Measurements from ENCODE around the gene FOXI2.

DNA sequence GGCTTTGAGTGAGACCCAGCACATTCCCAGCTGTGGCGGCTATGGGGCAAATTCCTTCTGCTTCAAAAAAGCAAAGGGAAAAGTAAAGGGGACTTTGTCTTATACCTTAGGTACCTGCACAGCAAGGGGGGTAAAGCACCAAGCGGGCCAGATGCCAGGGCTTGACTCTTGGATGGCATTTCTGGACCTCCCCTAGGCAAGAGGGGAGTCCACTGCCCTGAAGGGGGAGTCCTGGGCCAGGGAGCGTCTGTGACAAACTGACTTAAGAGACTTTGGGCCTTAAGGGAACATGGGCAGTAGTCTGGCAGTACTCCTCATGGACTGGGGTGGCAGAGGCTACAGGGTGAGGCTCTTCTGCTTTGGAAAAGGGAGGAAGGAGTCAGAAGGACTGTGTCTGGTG is 16.1 kb upstream of the FOXI2 start:
- TF ChIP-seq, protein P1, sequence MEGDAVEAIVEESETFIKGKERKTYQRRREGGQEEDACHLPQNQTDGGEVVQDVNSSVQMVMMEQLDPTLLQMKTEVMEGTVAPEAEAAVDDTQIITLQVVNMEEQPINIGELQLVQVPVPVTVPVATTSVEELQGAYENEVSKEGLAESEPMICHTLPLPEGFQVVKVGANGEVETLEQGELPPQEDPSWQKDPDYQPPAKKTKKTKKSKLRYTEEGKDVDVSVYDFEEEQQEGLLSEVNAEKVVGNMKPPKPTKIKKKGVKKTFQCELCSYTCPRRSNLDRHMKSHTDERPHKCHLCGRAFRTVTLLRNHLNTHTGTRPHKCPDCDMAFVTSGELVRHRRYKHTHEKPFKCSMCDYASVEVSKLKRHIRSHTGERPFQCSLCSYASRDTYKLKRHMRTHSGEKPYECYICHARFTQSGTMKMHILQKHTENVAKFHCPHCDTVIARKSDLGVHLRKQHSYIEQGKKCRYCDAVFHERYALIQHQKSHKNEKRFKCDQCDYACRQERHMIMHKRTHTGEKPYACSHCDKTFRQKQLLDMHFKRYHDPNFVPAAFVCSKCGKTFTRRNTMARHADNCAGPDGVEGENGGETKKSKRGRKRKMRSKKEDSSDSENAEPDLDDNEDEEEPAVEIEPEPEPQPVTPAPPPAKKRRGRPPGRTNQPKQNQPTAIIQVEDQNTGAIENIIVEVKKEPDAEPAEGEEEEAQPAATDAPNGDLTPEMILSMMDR (IDR thresholded peaks at IDR 0.05), result no peak
- no peak for TF ChIP-seq POLR2A (IDR thresholded peaks at IDR 0.05)
- no peak for TF ChIP-seq EP300 (IDR thresholded peaks at IDR 0.05)

All from tibial nerve (tissue), 4 donors.